ENCODE data around the gene ERICH2. TPM values are rescaled to one million over a fixed set of nuclear protein-coding genes. Genes with fewer than 3 reads are reported as not detected.

ERICH2 gene
- total and polyA plus RNA-seq, 2 of the 13 experiments (the other 11 are each of a cell fraction or from before 2014, with no cell fraction given) = not detected

DNA sequence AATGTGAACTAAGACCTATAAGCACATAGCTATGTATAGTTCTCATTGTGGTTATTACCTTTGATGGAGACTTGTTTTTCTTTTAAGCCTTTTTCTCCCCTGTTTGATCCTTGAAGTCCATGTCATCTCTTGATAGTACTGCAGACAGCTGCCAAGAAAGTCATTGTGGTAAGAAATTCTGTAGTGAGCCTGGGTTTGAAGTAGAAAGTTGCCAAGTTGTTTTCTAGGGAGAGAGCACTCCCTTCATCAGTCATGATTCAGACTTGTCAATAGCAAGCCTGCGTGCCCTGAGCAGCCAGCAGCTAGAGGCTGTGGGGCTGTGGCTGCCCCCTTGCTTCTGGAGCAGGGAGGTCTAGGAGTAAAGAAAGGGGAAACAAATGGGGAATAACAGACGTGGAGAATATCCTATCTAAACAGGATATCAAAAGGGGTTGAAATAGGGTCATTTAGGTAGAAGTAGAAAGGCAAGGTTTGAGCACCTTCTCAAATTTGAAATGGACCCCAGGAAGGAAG is 46.7 kb upstream of the ERICH2 start (continued):
- TF ChIP-seq, protein P1, sequence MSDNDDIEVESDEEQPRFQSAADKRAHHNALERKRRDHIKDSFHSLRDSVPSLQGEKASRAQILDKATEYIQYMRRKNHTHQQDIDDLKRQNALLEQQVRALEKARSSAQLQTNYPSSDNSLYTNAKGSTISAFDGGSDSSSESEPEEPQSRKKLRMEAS (IDR thresholded peaks at IDR 0.05) = no peak

GRCh38 chr2:170733798-170734600 is 36.2 kb upstream of the ERICH2 start:
- FAIRE-seq (no peak), DNase-seq (ENCODE audit: low spot score) (no peak), ATAC-seq (peak; percentile 42; the same call in 2 of the 3 replicates)
- Histone ChIP-seq H3K79me2 (ENCODE audit: insufficient read depth, low read length) (no peaks in the 10 kb centered on the region), H3K4me2 (ENCODE audit: low read depth, low read length) (no peak overlapping the region), H3K9ac (ENCODE audit: insufficient read depth, low read depth, low read length) (no peak overlapping the region), H3K36me3 (replicated peaks in 1 of 2; ENCODE audit: control insufficient read depth in 1 of 2, insufficient read depth in 2 of 2, low read length in 2 of 2) (no peaks in the 10 kb centered on the region), H3K27me3 (ENCODE audit: control insufficient read depth in 1 of 2, insufficient read depth in 2 of 2, low read length in 2 of 2) (no peaks in the 10 kb centered on the region), H2AFZ (ENCODE audit: low read length) (no peak overlapping the region), H3K27ac (ENCODE audit: extremely low read length, insufficient read depth, low read length) (no peak overlapping the region), H3K4me3 (replicated peaks in 1 of 3; ENCODE audit: insufficient read depth in 1 of 3, low read depth in 2 of 3, low read length in 3 of 3) (no peak overlapping the region), H3K9me3 (ENCODE audit: low read length) (no peaks in the 10 kb centered on the region), H3K4me1 (ENCODE audit: insufficient read depth, low read length) (no peaks in the 10 kb centered on the region), H4K20me1 (ENCODE audit: insufficient read depth, low read length) (no peaks in the 10 kb centered on the region)
- 17% methylated on average over 1 of the region's 1 CpG for WGBS (ENCODE audit: low lambda C conversion rate)
- no TSS peak for BruUV-seq (replicated peaks)
- intact Hi-C loops (cut with micrococcal nuclease; ENCODE audit: unreplicated experiment) = no loop called here
- ChIA-PET CTCF (ENCODE audit: low intra/inter-chr PET ratio, low total read pairs) (no interaction called here), POLR2A (no interaction called here)
- in situ Hi-C loops (cut with HindIII; ENCODE audit: extremely low pct_ligation_motif_present, low pct_unique_long_range_greater_than_20kb) = no loop called here
- TF ChIP-seq SATB2 (CRISPR knock-in tag; IDR thresholded peaks at IDR 0.05) = no peak
- TF ChIP-seq, protein P2, sequence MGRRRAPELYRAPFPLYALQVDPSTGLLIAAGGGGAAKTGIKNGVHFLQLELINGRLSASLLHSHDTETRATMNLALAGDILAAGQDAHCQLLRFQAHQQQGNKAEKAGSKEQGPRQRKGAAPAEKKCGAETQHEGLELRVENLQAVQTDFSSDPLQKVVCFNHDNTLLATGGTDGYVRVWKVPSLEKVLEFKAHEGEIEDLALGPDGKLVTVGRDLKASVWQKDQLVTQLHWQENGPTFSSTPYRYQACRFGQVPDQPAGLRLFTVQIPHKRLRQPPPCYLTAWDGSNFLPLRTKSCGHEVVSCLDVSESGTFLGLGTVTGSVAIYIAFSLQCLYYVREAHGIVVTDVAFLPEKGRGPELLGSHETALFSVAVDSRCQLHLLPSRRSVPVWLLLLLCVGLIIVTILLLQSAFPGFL (CRISPR knock-in tag; IDR thresholded peaks at IDR 0.05) = no peak
- no peak for TF ChIP-seq ZNF326 (CRISPR knock-in tag; IDR thresholded peaks at IDR 0.05; ENCODE audit: borderline replicate concordance)
- TF ChIP-seq CC2D1A (CRISPR knock-in tag; IDR thresholded peaks at IDR 0.05) = no peak
- TF ChIP-seq HNF4A (CRISPR knock-in tag; IDR thresholded peaks at IDR 0.05) = no peak
- TF ChIP-seq ZNF282 (IDR thresholded peaks at IDR 0.05; ENCODE audit: partially characterized antibody) = no peak
- TF ChIP-seq ATF4 (CRISPR knock-in tag; IDR thresholded peaks at IDR 0.05) = no peak
- TF ChIP-seq, protein P3, sequence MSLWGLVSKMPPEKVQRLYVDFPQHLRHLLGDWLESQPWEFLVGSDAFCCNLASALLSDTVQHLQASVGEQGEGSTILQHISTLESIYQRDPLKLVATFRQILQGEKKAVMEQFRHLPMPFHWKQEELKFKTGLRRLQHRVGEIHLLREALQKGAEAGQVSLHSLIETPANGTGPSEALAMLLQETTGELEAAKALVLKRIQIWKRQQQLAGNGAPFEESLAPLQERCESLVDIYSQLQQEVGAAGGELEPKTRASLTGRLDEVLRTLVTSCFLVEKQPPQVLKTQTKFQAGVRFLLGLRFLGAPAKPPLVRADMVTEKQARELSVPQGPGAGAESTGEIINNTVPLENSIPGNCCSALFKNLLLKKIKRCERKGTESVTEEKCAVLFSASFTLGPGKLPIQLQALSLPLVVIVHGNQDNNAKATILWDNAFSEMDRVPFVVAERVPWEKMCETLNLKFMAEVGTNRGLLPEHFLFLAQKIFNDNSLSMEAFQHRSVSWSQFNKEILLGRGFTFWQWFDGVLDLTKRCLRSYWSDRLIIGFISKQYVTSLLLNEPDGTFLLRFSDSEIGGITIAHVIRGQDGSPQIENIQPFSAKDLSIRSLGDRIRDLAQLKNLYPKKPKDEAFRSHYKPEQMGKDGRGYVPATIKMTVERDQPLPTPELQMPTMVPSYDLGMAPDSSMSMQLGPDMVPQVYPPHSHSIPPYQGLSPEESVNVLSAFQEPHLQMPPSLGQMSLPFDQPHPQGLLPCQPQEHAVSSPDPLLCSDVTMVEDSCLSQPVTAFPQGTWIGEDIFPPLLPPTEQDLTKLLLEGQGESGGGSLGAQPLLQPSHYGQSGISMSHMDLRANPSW (CRISPR knock-in tag; IDR thresholded peaks at IDR 0.05; ENCODE audit: borderline replicate concordance) = no peak
- TF ChIP-seq MLXIP (CRISPR knock-in tag; IDR thresholded peaks at IDR 0.05; ENCODE audit: borderline replicate concordance) = no peak
- TF ChIP-seq ZNF839 (CRISPR knock-in tag; IDR thresholded peaks at IDR 0.05; ENCODE audit: borderline replicate concordance) = no peak
- no peak for TF ChIP-seq ZNF644 (CRISPR knock-in tag; IDR thresholded peaks at IDR 0.05; ENCODE audit: low read depth)
- TF ChIP-seq PRPF4 (IDR thresholded peaks at IDR 0.05; ENCODE audit: low read depth, low read length, poor library complexity, severe bottlenecking) = no peak
